GM19468 (cell line): ENCODE measurements around the gene ARHGAP32.

ENCODE experiments used
- ATAC-seq: cut with Tn5 transposase; IDR thresholded peaks from one replicate; pipeline ENCODE4 v1.9.1; 2021; ENCODE audit warnings: mild to moderate bottlenecking, moderate library complexity, moderate number of reproducible peaks; ENCODE audit not compliant: unreplicated experiment; ENCODE audit errors: extremely low read depth

ARHGAP32 gene

DNA sequence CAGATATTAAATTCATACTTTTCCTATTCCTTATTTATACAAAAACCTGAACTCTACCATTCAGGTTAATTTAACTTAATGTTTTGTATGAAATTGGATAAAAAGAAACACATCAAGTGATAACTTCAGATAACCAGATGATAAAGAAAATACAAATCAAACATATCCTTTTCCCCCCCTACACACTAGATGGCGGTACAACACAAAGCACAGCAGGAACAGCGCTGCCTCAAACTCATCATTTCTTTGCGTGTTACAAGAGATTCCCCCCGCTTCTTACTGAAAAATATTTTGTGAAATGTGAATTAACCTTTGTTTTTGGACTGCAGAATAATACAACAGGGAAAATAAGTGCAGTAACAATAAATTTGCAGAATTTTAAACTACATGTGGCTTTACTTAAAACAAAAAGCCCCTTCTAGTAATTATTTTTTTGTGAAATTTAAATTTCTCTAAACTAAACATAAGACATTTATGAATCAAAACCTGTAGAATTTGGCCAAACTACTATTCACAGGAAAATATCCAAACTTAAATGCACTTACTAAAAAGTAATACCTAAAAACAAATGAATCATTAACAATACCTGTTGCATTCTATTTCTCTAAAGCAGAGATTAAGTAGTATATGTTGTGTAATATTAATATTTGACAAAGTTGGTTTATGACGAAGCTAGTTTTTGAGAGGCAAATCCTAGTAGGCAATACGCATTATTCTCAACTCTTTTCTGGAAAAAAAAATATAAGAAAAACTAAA lies 74.4 kb downstream of the ARHGAP32 start:
- peak; percentile 63 for ATAC-seq

DNA sequence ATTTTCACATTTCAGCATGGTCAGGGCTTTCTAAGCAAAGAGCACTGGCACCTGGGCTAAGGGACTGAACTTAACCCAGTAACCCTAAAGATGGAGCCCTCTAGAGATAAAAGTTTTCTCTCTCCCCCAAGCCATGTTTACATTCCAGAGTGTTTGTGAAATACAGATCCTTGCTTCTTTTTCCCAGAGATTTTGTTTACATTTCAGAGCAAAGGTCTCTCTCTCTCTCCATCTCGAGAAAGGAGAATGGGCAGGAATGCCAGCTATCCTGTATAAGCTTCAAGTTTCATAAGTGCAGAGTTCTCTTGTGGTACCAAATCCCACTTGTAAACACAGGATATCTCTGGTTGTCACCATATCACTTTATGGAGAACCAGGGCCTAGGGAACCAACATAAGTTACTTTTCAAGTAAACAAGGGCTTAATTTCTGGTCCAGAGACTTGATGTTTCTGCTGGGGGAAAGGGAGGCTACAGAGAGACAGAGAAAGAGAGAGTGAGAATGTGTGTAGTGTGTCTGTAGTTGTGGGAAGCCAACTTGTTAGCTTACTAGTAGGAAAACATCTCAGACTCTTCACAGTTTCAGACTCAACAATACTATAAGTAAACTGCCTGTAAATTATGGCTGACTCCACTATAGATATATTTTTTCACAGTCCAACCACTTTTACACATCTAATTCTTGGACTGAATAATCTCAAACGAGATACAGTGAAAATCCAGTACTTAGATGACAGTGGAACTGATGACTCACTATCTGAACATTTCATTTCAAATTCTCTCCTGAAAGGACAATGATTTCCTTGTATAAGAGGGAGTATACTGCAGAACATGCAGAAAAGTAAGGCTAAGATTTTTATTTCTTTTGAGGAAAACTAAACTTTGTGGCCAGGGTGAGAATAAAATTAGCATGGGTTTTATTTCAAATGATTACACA lies 76.2 kb downstream of the ARHGAP32 start:
- no peak for ATAC-seq

DNA sequence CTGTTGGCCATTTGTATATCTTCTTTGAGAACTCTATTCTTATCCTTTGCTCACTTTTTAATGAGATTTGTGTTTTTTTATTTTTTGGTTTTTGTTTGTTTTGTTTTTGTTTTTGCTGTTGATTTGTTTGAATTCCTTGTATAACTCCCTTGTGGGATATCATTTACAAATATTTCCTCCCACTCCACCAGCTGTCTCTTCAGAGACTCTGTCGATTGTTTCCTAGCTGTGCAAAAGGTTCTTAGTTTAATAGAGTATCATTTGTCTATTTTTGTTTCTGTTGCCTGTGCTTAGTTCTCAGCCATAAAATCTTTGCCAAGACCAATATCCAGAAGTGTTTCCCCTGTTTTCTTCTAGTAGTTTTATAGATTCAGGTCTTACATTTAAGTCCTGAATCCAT lies 82.4 kb downstream of the ARHGAP32 start:
- no peak for ATAC-seq

DNA sequence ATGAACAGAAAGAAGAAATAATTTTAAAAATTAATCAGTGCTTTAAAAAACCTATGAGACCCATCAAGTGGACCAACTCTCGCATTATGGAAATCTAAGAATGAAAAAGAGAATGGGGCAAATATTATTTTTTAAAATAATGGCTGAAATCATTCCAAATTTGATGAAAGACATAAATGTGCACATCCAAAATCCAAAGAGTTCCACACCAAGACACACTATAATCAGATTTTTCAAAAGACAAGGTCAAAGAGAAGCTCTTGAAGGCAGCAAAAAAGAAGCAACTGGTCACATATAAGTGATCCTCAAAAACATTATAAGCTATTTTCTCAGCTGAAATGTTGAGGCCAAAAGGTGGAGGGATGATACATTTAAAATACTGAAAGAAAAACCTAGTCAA lies 85.3 kb downstream of the ARHGAP32 start:
- ATAC-seq: no peak

DNA sequence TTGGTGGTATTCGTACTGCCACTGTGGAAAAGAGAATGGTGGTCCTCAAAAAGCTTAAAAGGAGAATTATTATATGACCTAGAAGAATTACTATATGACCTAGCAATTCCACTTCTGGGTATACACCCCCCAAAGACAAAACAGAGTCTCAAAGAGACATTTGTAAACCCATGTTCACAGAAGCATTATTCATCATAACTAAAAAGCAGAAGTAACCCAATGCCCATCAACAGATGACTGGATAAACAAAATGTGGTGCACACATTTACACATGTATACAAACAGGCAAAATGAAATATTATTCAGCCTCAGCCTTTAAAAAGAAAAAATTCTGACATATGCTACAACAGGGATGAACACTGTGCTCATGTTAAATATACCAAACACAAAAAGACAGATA lies 89.4 kb downstream of the ARHGAP32 start:
- ATAC-seq: no peak

DNA sequence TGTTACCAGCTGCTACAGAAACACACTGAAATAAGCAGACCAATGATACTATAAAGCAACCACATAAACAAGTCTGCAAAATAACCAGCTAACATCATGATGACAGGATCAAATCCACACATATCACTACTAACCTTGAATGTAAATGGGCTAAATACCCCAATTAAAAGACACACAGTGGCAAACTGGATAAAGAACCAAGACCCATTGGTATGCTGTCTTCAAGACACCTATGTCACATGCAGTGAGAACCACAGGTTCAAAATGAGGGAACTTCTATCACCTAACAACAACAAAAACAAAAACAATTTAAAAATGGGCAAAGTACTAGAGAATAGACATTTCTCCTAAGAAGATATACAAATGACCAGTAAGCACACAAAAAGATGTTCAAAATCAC lies 89.9 kb downstream of the ARHGAP32 start:
- ATAC-seq: no peak

DNA sequence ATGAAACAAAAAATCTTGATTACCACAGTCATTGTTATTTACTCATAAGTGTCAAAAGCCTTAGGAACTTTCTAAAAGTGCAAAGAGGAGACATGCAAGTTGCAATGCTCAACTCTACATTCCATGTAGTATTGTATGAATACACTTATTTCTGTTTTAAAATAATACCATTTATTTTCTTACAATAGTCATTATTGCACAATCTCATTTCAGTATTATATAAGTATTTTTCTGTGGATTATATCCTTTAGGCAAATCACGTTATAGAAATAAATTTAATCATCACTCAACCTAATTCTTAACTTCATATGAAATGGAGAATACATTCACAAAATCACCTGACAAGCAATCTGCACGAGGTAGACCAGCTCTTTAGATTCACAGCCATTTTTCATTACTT lies 98.8 kb downstream of the ARHGAP32 start:
- no peak for ATAC-seq

DNA sequence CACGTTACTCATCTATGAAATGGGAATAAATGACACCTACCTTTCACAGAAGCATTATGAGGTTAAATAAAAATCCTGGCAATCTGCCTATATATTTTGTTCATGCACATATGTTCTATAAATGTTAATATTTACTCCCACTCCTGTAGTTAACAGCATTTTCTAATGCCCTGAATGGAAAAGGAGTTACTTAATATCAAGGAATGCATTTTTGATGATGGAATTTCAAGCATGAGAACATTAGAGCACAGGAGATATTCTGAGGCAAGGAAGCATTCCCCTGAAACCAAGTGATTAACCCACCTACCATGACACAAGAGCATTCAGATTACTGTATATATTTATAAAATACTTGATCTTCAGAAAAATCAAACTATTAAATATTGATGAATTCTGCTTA lies 102.1 kb downstream of the ARHGAP32 start:
- no peak for ATAC-seq

DNA sequence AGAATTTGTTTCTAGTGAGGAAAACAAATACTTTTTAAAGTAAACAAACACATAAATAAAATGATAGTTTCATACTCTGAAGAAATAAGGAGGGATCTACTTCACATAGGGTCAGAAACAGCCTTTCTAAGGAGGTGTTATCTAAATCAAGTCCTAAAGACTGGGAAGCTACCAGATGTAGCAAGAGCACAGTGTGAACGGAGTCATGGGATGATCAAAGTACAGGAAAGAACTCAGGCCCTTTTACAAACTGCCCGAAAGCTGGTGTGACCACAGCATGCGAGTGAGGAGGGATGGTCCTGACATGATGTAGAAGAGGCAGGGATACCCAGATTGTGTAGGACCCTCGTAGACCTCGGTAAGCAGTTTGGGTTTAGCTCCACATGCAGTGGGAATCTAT lies 102.8 kb downstream of the ARHGAP32 start:
- no peak for ATAC-seq

DNA sequence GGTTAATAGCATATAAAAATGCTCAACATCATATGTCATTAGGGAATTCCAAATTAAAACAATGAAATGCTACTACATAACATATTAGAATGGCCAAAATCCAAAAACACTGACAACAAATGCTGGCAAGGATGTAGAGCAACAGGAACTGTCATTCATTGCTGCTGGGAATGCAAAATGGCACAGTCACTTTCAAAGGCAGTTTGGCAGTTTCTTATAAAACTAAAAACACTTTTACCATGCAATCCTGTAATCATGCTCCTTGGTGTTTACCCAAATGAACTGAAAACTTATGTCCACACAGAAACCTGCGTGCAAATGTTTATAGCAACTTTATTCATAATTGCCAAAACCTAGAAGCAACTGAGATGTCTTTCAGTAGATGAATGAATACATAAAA lies 105.1 kb downstream of the ARHGAP32 start:
- no peak for ATAC-seq

DNA sequence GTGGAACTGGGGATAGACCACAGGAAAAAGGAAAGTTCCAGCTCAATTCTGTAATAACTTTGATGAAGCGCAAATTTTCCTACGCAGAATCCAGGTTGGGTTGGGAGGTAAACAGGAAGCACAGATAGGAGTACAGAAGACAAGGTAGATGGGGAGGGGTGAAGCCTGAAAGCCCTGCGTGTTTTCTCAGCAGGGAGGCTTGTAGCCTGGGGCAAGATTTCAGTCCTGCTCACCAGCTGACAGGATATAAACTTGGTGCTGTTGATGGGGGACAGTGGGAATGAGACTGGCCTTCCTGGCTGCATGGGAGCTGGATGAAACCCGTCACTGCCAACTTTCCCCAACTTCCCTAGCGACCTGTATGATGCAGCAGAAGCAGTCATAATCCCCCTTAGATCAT lies 114.9 kb downstream of the ARHGAP32 start:
- ATAC-seq: no peak

DNA sequence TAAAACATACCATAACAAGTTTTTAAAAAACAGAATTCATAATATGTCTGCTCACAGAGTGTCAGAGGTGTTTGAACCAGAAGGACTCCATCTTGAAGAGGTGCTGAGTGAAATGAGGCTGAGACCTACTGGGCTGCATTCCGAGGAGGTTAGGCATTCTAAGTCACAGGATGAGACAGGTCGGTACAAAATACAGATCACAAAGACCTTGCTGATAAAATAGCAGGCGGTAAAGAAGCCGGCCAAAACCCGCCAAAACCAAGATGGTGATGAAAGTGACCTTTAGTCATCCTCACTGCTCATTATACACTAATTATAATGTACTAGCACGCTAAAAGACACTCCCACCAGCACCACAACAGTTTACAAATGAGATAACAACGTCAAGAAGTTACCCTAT lies 116.4 kb downstream of the ARHGAP32 start:
- ATAC-seq: no peak

DNA sequence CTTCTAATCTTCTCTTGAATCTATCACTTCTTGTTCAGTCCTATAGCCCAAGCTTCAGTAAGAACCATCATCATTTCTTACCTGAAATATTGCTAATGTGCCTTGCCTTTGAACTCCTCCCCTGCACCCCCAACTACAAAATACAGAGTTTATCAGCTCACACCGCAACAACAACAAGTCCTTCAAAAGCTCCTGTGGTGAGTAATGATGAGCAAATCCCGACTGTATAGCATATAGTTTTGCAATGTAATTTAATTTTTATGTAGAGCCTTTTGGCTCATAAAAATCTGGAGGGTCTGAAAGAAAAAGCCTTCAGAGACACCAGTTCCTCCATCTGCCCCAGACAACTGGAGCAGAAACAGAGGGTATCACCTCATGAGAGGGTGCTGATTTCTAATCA lies 124.7 kb downstream of the ARHGAP32 start:
- no peak for ATAC-seq

DNA sequence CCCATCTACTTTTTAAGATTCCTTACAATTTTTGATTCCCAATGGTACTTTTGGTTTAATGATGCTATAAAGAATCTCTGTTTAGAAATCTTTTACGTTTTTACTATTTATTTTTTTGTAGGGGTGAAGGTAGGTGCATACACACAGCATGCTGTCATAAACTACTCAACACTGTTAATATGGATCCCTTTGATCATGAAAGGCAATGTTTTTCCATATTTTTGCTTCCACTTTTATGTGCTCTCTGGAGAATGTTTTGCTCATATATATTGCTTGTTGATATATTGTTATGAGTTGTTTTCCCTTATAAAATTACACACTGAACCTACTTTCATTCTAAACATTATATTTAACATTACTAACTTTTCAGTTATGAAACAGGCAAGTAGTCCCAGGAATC lies 125.9 kb downstream of the ARHGAP32 start:
- ATAC-seq: no peak

DNA sequence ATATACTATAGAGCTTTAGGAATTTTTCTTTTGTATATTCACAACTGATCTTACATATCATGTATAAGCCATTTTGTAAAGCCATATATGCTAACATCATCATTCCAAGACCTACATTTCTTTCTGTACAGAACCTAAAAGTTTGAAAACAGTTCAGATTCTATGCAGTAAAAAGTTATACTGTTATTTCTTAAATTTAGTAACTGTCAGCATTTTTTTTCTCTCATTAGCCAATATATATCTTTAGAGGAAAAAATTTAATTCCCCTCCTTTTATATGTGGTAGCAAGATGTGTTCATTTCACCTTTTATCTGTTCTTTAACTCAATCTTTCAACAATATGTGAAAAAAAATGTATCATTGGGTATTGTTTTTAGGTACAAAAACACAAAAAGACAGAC lies 129.0 kb downstream of the ARHGAP32 start:
- no peak for ATAC-seq

DNA sequence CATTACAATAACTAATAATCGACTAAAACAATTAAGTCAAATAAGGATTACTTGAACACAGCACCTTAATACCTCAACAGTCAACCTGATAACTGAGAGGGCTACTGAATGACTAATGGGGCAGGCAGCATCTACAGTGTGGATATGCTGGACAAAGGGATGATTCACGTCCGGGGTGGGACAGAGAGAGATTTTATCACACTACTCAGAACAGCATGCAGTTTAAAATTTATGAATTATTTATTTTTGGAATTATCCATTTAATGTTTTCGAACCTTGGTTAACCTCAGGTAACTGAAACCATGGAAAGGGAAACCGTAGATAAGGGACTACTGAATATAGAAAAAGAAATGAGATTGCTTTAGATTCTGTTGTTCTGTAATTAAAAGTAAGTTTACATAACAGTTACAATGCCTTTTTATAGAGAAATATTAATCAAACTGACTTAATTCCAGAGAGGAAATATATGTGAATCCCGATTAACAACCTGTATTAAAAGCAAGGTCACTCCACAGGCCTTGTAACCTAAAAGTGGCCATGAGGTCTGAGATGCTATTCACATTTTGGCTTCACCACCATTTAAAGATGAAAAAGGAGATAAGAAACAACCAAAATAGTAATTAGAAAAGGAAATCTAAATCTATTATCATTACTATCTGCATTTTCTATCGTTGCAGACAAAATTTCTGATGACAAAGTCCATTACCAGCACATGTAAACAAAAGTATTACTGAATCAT lies 130.5 kb downstream of the ARHGAP32 start:
- no peak for ATAC-seq

DNA sequence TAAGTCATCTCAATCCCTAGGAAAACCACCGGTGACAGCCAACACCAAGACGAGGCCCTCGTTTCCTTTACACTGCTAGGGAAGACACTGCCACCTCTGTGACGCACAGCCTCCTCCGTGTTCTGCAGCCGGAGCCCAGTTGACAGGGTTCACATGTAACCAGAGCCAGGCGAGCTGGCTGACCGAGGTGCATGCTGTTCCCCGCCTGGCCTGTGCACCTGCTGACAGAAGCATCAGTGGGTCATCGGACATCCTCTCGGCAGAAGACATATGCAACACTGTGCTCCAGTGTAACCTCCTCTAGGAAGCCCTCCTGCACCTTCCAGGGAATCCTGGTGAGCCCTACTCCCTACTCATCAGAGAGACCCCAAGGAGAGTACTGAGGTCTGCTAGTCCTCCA lies 135.2 kb downstream of the ARHGAP32 start:
- no peak for ATAC-seq

DNA sequence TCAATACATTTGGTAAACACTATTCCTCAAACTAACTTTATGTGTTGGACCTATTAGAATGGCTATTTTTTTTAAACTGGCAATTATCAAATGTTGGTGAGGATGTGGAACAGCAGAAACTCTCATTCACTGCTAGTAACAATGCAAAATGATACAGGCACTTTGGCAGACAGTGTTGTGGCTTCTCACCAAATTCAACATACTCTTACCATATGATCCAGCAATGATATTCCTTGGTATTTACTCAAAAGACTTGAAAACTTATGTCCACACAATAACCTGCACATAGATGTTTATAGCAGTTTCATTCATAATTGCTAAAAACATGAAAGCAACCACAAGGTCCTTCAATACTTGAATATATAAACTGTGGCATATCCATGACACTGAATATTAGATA lies 136.9 kb downstream of the ARHGAP32 start:
- ATAC-seq: no peak

DNA sequence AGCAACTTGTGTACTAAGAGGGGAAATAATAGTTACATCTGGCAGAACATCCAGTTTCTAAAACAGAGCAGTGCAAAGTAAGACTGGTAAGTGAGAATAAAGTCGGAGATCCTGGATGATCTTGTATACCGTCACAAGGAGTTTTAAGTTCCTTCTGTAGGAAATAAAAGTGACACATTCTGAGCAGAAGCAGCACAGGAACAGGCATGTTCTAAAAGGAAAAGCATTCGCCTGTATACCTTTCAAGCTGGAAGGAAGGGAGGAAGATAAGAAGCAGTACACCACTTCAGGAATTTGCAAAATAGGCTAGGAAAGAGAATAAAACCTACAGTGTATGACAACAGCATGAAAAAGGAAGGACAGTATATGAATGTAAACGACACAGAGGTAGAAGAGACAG lies 143.2 kb downstream of the ARHGAP32 start:
- ATAC-seq: no peak

DNA sequence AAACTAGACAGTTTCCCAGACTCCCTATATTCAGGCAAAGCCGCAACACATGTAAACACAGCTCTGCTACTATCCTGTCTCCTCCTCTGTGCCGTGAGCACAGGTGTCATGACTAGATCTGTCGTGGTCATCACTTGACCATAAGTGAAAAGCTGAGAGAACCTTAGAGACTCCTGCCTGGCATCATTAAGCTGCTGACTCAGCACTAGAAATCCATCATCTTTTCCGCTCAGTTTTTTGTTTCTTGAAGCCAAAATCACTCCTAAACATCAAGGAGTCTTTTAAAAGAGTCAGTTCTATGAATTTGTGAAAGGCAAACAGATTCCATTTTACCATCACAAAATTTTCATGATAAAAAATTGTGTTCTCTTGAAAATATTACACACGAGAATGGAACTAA lies 147.0 kb downstream of the ARHGAP32 start:
- ATAC-seq: no peak

DNA sequence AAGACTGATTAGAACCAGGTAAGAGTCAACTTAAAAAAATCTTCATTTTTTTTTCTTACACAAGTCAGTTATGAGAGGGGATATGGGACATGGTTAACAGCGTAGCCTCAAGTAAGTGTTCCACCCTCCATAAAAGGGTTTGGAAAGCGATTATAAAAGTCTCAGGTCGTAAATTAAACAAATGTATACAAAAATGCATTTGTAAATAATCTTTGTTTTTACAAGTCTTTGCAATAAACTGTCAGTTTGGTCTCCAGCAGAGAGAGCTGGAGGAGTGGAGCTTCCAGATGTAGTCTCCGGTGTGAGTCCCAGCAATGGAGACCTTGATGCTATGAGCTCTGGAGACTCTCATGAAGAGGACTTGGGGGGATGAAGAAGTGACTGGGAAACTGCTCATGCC lies 149.6 kb downstream of the ARHGAP32 start:
- ATAC-seq: no peak
